GM12878 (cell line): ENCODE results near the gene COL16A1. TPM values are rescaled to one million over a fixed set of nuclear protein-coding genes. Genes with fewer than 3 reads are reported as not detected.

Experiments
- ATAC-seq: fragments of 200-7000 bp; cut with Tn5 transposase; 3 replicates; pipeline ENCODE4 v1.9.1; 2020; ENCODE audit warnings: mild to moderate bottlenecking, moderate library complexity
- BruUV-seq: library from RNA; stranded (reverse); fragments of 400-500 nt; replicated peaks from 2 replicates; lab custom pipeline; 2021; lab: Mats Ljungman, UMichigan
- CTCF ChIA-PET: fragments of 300-600 bp; sonication (Branson Sonifier 250); formaldehyde crosslinking; extraction: SDS; loops from one replicate; lab custom pipeline; 2021; ENCODE audit warnings: inconsistent platforms; lab: Yijun Ruan, JAX
- POLR2A ChIA-PET: fragments of 350-600 bp; formaldehyde crosslinking; extraction: SDS; loops from one replicate; lab custom pipeline; 2021; ENCODE audit warnings: inconsistent platforms; lab: Charles Lee
- RAD21 ChIA-PET: fragments of 300-600 bp; sonication (Branson Sonifier 250); formaldehyde crosslinking; loops from one replicate; lab custom pipeline; 2023; ENCODE audit warnings: antibody characterized with exemption; ENCODE audit not compliant: unreplicated experiment; lab: Charles Lee
- SMC1A ChIA-PET: fragments of 300-600 bp; sonication (Branson Sonifier 250); formaldehyde crosslinking; loops from one replicate; lab custom pipeline; 2023; ENCODE audit not compliant: unreplicated experiment, uncharacterized antibody; lab: Charles Lee
- DNase-seq: peaks from one replicate; pipeline ENCODE4 v3.0.0-alpha.2; 2011; ENCODE audit warnings: low read depth, low spot score
- FAIRE-seq: peaks from 3 replicates; lab custom pipeline; 2011; peaks lifted over from hg19 to GRCh38; lab: Jason Lieb, UNC
- H2AFZ ChIP-seq: 2 replicates; pipeline ENCODE4 v1.6.0; 2011; ENCODE audit warnings: low read depth, low read length, control low read depth; ENCODE audit not compliant: control insufficient read depth
- H3K27ac ChIP-seq: 2 replicates; pipeline ENCODE4 v1.5.1; 2011; ENCODE audit warnings: control low read depth; ENCODE audit not compliant: control insufficient read depth, insufficient read depth
- H3K27me3 ChIP-seq, 2 experiments: replicated peaks in 1 of 2; 2 replicates each; pipeline versions ENCODE4 v1.6.0 to v1.6.1; 2011; ENCODE audit warnings: low read length in 1 of 2; ENCODE audit not compliant: control insufficient read depth in 2 of 2, insufficient read depth in 2 of 2
- H3K36me3 ChIP-seq, 2 experiments: 2 replicates each; pipeline ENCODE4 v1.5.1; 2011; ENCODE audit warnings: low read length in 1 of 2; ENCODE audit not compliant: control insufficient read depth in 2 of 2, insufficient read depth in 2 of 2
- H3K4me1 ChIP-seq: 2 replicates; pipeline ENCODE4 v1.6.1; 2011; ENCODE audit warnings: mild to moderate bottlenecking, low read length, moderate library complexity, mixed read lengths; ENCODE audit not compliant: control insufficient read depth, insufficient read depth
- H3K4me2 ChIP-seq: 2 replicates; pipeline ENCODE4 v1.6.0; 2011; ENCODE audit warnings: control low read depth; ENCODE audit not compliant: control insufficient read depth, insufficient read depth
- H3K4me3 ChIP-seq: fragments of 200-600 bp; sonication (generic); 2 replicates; pipeline ENCODE4 v1.5.1; 2016
- H3K79me2 ChIP-seq: 2 replicates; pipeline ENCODE4 v1.6.0; 2011; ENCODE audit warnings: low read length; ENCODE audit not compliant: control insufficient read depth, insufficient read depth
- H3K9ac ChIP-seq: 2 replicates; pipeline ENCODE4 v1.8.0; 2011; ENCODE audit warnings: low read length, control low read depth, mixed read lengths; ENCODE audit not compliant: control insufficient read depth, insufficient read depth
- H3K9me3 ChIP-seq: replicated peaks from 3 replicates; pipeline ENCODE4 v1.5.1; 2011; ENCODE audit warnings: mild to moderate bottlenecking, low read length; ENCODE audit not compliant: control insufficient read depth, insufficient read depth
- H4K20me1 ChIP-seq: 2 replicates; pipeline ENCODE4 v1.6.0; 2011; ENCODE audit not compliant: control insufficient read depth, insufficient read depth
- CHD4 ChIP-seq: fragments of 200-600 bp; sonication (generic); IDR thresholded peaks from 2 replicates; pipeline ENCODE4 v1.6.1; 2016; ENCODE audit warnings: mild to moderate bottlenecking
- EGR1 ChIP-seq, 2 experiments: IDR thresholded peaks; 1 replicate in 1 of 2; 2 replicates in 1 of 2; pipeline ENCODE4 v1.6.1; 2011 to 2012; ENCODE audit warnings: low read depth in 2 of 2, low read length in 2 of 2, borderline replicate concordance in 1 of 2, mild to moderate bottlenecking in 1 of 2, moderate library complexity in 1 of 2
- FOS ChIP-seq: IDR thresholded peaks from 3 replicates; pipeline ENCODE4 v1.6.1; 2011; ENCODE audit warnings: borderline replicate concordance; ENCODE audit not compliant: insufficient read length; ENCODE audit errors: extremely low read depth
- RELA ChIP-seq: fragments of 450-650 bp; IDR thresholded peaks from 2 replicates; pipeline ENCODE4 v1.8.0; 2014; ENCODE audit warnings: borderline replicate concordance; ENCODE audit not compliant: partially characterized antibody
- SIX5 ChIP-seq: IDR thresholded peaks from 2 replicates; pipeline ENCODE4 v1.6.1; 2011; ENCODE audit warnings: mild to moderate bottlenecking, low read depth, low read length, moderate library complexity; ENCODE audit not compliant: severe bottlenecking
- SMARCA5 ChIP-seq: fragments of 450-650 bp; IDR thresholded peaks from 2 replicates; pipeline ENCODE4 v1.6.1; 2017; ENCODE audit warnings: mild to moderate bottlenecking
- SMC3 ChIP-seq: IDR thresholded peaks from 2 replicates; pipeline ENCODE4 v1.6.1; 2011; ENCODE audit warnings: low read length, improper control_type of control experiment, borderline replicate concordance
- WRNIP1 ChIP-seq: IDR thresholded peaks from 2 replicates; pipeline ENCODE4 v1.6.1; 2011; ENCODE audit warnings: low read depth, low read length, improper control_type of control experiment, borderline replicate concordance
- ZNF622 ChIP-seq: fragments of 450-650 bp; IDR thresholded peaks from 2 replicates; pipeline ENCODE4 v1.6.1; 2017; ENCODE audit warnings: mild to moderate bottlenecking, inconsistent platforms
- WGBS: methylation state at CpG from one replicate; pipeline ENCODE4 v1.1.6; 2016; ENCODE audit warnings: low lambda C conversion rate; ENCODE audit not compliant: insufficient replicate concordance, insufficient coverage; ENCODE audit errors: missing lambda C conversion rate; 5-methylcytosine and 5-hydroxymethylcytosine counted together
- in situ Hi-C: fragments of 300-500 bp; cut with MboI; formaldehyde crosslinking; loops from 9 replicates; pipeline ENCODE4 v1.14.3; 2018; ENCODE audit warnings: mixed read lengths
- intact Hi-C: fragments of 100-400 bp; cut with micrococcal nuclease; formaldehyde crosslinking; loops from one replicate; pipeline ENCODE4 v1.14.2; 2022; ENCODE audit not compliant: unreplicated experiment
- polyA plus RNA-seq, 11 experiments: library from polyadenylated mRNA; depleted of rRNA in 4 of 11; unstranded in 6 of 11; stranded (reverse) in 5 of 11; fragments of >200 nt; fragmentation: Nextera tagmentation in 4 of 11; fragmentation: Illumina TruSeq in 1 of 11; extraction: Ambion mirVana in 4 of 11; extraction: Trizol in 1 of 11; gene quantifications; 1 replicate in 1 of 11; 2 replicates in 10 of 11; pipeline versions ENCODE4 v1.2.1 to v1.2.3, GENCODE V29; 2011 to 2016; ENCODE audit warnings: inconsistent platforms in 2 of 11, missing spikeins in 2 of 11, low read depth in 1 of 11
- total RNA-seq, 4 experiments: library from RNA; depleted of rRNA in 3 of 4; stranded (reverse); fragments of >200 nt in 3 of 4; fragmentation: Illumina TruSeq in 1 of 4; extraction: Trizol in 1 of 4; gene quantifications; 2 replicates each; pipeline versions ENCODE4 v1.2.1 to v1.2.3, GENCODE V29; 2013 to 2021
- TF ChIP-seq, protein P1 (sequence below): fragments of 450-650 bp; formaldehyde crosslinking; IDR thresholded peaks from 2 replicates; pipeline ENCODE4 v1.4.0; 2022; ENCODE audit warnings: mild to moderate bottlenecking, moderate library complexity
- TF ChIP-seq, protein P2 (sequence below): fragments of 150-350 bp; IDR thresholded peaks from 2 replicates; pipeline ENCODE4 v1.6.1; 2016; ENCODE audit warnings: low read depth, low read length
- TF ChIP-seq, protein P3 (sequence below): IDR thresholded peaks from 2 replicates; pipeline ENCODE4 v1.6.1; 2011; ENCODE audit warnings: low read depth, mild to moderate bottlenecking, low read length, moderate library complexity, borderline replicate concordance; ENCODE audit errors: extremely low read depth

The COL16A1 gene
- total and polyA plus RNA-seq, 10 of the 15 experiments (the other 5 are each of a cell fraction or from before 2014, with no cell fraction given), result 0.02 to 3.7 (median 0.59) TPM

DNA sequence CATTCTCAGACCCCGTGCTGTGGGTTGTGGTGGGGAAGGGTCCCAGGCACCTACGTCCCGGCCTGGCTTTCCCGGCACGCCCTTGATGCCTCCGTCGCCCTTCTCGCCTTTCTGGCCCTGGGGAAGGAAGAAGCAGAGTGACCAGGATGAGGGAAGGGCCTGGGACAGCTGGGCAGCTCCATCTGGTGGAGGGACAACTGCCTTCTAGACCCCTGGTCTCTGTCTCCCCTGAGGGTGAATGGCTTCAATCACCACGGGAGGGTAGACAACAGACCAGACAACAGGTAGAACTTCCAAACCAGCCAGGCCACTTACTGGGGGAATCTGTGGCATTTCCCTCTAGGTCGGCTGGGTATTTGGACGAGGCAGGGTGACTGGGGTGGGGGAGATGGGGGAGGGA is 11.9 kb downstream of the COL16A1 start (continued):
- TF ChIP-seq, protein P1, sequence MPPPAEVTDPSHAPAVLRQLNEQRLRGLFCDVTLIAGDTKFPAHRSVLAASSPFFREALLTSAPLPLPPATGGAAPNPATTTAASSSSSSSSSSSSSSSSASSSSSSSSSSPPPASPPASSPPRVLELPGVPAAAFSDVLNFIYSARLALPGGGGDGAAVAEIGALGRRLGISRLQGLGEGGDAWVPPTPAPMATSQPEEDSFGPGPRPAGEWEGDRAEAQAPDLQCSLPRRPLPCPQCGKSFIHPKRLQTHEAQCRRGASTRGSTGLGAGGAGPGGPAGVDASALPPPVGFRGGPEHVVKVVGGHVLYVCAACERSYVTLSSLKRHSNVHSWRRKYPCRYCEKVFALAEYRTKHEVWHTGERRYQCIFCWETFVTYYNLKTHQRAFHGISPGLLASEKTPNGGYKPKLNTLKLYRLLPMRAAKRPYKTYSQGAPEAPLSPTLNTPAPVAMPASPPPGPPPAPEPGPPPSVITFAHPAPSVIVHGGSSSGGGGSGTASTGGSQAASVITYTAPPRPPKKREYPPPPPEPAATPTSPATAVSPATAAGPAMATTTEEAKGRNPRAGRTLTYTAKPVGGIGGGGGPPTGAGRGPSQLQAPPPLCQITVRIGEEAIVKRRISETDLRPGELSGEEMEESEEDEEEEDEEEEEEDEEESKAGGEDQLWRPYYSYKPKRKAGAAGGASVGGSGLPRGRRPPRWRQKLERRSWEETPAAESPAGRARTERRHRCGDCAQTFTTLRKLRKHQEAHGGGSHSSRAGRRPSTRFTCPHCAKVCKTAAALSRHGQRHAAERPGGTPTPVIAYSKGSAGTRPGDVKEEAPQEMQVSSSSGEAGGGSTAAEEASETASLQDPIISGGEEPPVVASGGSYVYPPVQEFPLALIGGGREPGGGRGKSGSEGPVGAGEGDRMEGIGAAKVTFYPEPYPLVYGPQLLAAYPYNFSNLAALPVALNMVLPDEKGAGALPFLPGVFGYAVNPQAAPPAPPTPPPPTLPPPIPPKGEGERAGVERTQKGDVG (CRISPR knock-in tag), result no peak
- no peak for TF ChIP-seq RELA

DNA sequence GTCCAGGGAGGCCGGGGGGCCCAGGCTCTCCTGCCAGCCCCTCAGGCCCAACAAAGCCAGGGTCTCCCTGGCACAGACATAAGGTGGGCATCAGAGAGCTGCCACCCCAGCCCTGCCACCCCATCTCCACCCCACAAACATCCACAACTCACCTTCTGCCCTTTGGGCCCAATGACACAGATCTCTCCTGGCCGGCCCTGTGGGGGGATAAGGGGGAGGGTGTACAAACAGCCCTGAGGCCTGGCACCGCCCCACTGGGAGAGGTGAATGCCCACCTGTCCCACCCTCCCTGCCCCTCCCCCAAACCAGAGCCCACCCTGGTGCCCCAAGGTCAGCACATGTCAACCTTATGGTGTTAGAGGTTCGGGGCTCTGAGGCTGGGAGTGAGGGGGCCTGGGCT is 12.4 kb downstream of the COL16A1 start:
- POLR2A ChIA-PET, result no interaction called here
- H3K4me1 ChIP-seq, result peaks cover 3% of the 10 kb centered on the region; the same call in 1 of the 2 replicates
- FAIRE-seq, result no peak
- 16% methylated on average over 3 of the region's 4 CpGs for WGBS
- BruUV-seq, result no TSS peak
- no peaks in the 10 kb centered on the region for H3K79me2 ChIP-seq
- H3K9me3 ChIP-seq, result no peaks in the 10 kb centered on the region
- H3K36me3 ChIP-seq, result no peaks in the 10 kb centered on the region
- no peak for DNase-seq
- CTCF ChIA-PET, result interaction anchor here (1.1 to 1.4 kb wide), 2 partner anchors 13 to 98 kb away, joined by 3 read pairs; partner anchors contain the start of gene COL16A1
- H3K27me3 ChIP-seq, result no peaks in the 10 kb centered on the region; a peak in 1 of 4 replicates
- no peak overlapping the region for H2AFZ ChIP-seq
- H3K4me2 ChIP-seq, result no peak overlapping the region
- in situ Hi-C loops (no loop called here), intact Hi-C loops (no loop called here)
- SMC1A ChIA-PET, result no interaction called here
- no peak for ATAC-seq
- H4K20me1 ChIP-seq, result no peaks in the 10 kb centered on the region
- RAD21 ChIA-PET, result no interaction called here
- H3K4me3 ChIP-seq, result no peak overlapping the region
- H3K27ac ChIP-seq, result no peak overlapping the region
- H3K9ac ChIP-seq, result no peak overlapping the region
- TF ChIP-seq SIX5, result no peak
- TF ChIP-seq CHD4, result no peak
- TF ChIP-seq FOS, result no peak
- TF ChIP-seq, protein P2, sequence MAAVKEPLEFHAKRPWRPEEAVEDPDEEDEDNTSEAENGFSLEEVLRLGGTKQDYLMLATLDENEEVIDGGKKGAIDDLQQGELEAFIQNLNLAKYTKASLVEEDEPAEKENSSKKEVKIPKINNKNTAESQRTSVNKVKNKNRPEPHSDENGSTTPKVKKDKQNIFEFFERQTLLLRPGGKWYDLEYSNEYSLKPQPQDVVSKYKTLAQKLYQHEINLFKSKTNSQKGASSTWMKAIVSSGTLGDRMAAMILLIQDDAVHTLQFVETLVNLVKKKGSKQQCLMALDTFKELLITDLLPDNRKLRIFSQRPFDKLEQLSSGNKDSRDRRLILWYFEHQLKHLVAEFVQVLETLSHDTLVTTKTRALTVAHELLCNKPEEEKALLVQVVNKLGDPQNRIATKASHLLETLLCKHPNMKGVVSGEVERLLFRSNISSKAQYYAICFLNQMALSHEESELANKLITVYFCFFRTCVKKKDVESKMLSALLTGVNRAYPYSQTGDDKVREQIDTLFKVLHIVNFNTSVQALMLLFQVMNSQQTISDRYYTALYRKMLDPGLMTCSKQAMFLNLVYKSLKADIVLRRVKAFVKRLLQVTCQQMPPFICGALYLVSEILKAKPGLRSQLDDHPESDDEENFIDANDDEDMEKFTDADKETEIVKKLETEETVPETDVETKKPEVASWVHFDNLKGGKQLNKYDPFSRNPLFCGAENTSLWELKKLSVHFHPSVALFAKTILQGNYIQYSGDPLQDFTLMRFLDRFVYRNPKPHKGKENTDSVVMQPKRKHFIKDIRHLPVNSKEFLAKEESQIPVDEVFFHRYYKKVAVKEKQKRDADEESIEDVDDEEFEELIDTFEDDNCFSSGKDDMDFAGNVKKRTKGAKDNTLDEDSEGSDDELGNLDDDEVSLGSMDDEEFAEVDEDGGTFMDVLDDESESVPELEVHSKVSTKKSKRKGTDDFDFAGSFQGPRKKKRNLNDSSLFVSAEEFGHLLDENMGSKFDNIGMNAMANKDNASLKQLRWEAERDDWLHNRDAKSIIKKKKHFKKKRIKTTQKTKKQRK, result no peak
- no peak for TF ChIP-seq WRNIP1
- no peak for TF ChIP-seq ZNF622
- no peak for TF ChIP-seq SMC3
- TF ChIP-seq, protein P1 (CRISPR knock-in tag), result no peak
- TF ChIP-seq, protein P3, sequence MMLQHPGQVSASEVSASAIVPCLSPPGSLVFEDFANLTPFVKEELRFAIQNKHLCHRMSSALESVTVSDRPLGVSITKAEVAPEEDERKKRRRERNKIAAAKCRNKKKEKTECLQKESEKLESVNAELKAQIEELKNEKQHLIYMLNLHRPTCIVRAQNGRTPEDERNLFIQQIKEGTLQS, result no peak
- no peak for TF ChIP-seq EGR1 (IDR thresholded peaks at IDR 0.05; ENCODE audit: borderline replicate concordance in 1 of 2, low read depth in 2 of 2, low read length in 2 of 2)
- no peak for TF ChIP-seq SMARCA5
